H1 (cell line): ENCODE measurements around the gene MIX23. TPM values are rescaled to one million over a fixed set of nuclear protein-coding genes. Genes with fewer than 3 reads are reported as not detected.

Experiments
- CTCF ChIA-PET: fragments of 300-600 bp; sonication (Branson Sonifier 250); formaldehyde crosslinking; loops from one replicate; lab custom pipeline; 2021; ENCODE audit not compliant: partially characterized antibody; lab: Charles Lee
- POLR2A ChIA-PET: fragments of 300-600 bp; sonication (Branson Sonifier 250); formaldehyde crosslinking; loops from one replicate; lab custom pipeline; 2021; ENCODE audit warnings: inconsistent platforms; ENCODE audit not compliant: partially characterized antibody; lab: Charles Lee
- DNase-seq, 2 experiments: peaks; one replicate each; pipeline versions ENCODE4 v3.0.0 to v3.0.0-alpha.2; 2010 to 2022; ENCODE audit warnings: low spot score in 2 of 2, low read depth in 1 of 2, mixed read lengths in 1 of 2
- FAIRE-seq: peaks from 2 replicates; lab custom pipeline; 2011; peaks lifted over from hg19 to GRCh38; lab: Jason Lieb, UNC
- H2AFZ ChIP-seq: 2 replicates; pipeline ENCODE4 v1.8.1; 2012; ENCODE audit warnings: low read length, inconsistent platforms
- H2AK5ac ChIP-seq: 2 replicates; pipeline ENCODE4 v1.6.1; 2013; ENCODE audit warnings: low read depth, low read length
- H2BK120ac ChIP-seq: replicated peaks from 2 replicates; pipeline ENCODE3; 2013; ENCODE audit warnings: low read depth, low read length, inconsistent platforms
- H2BK12ac ChIP-seq: 2 replicates; pipeline ENCODE4 v1.6.1; 2013; ENCODE audit warnings: low read depth, low read length
- H2BK15ac ChIP-seq: 2 replicates; pipeline ENCODE4 v1.6.1; 2013; ENCODE audit warnings: low read length
- H2BK20ac ChIP-seq: 2 replicates; pipeline ENCODE4 v1.6.1; 2013; ENCODE audit warnings: low read length
- H2BK5ac ChIP-seq: 2 replicates; pipeline ENCODE4 v1.6.1; 2013; ENCODE audit warnings: low read depth, low read length
- H3K14ac ChIP-seq: 2 replicates; pipeline ENCODE4 v1.6.1; 2013; ENCODE audit warnings: inconsistent platforms; ENCODE audit not compliant: insufficient read length
- H3K18ac ChIP-seq: 2 replicates; pipeline ENCODE4 v1.6.1; 2013; ENCODE audit warnings: low read length; ENCODE audit errors: extremely low read depth
- H3K23ac ChIP-seq: 2 replicates; pipeline ENCODE4 v1.6.1; 2013; ENCODE audit warnings: inconsistent platforms; ENCODE audit not compliant: insufficient read length
- H3K23me2 ChIP-seq: 2 replicates; pipeline ENCODE4 v1.6.1; 2013; ENCODE audit warnings: low read depth, low read length
- H3K27ac ChIP-seq: 2 replicates; pipeline ENCODE4 v1.6.1; 2011; ENCODE audit warnings: low read depth, low read length, inconsistent platforms
- H3K27me3 ChIP-seq, 4 experiments: replicated peaks in 1 of 4; 1 replicate in 1 of 4; 2 replicates in 3 of 4; pipeline versions ENCODE4 v1.6.1 to v1.8.1; 2011 to 2013; ENCODE audit warnings: low read length in 3 of 4, mild to moderate bottlenecking in 3 of 4, inconsistent platforms in 2 of 4, mixed read lengths in 2 of 4, moderate library complexity in 1 of 4; ENCODE audit not compliant: control insufficient read depth in 3 of 4, insufficient read depth in 3 of 4; ENCODE audit errors: extremely low read depth in 1 of 4
- H3K36me3 ChIP-seq, 4 experiments: 2 replicates each; pipeline versions ENCODE4 v1.6.1 to v1.8.1; 2011 to 2013; ENCODE audit warnings: mild to moderate bottlenecking in 4 of 4, low read length in 3 of 4, moderate library complexity in 2 of 4, control low read depth in 1 of 4, inconsistent platforms in 1 of 4; ENCODE audit not compliant: insufficient read depth in 4 of 4, control insufficient read depth in 2 of 4
- H3K4ac ChIP-seq: replicated peaks from 2 replicates; pipeline ENCODE3; 2013; ENCODE audit warnings: low read length, low read depth, mixed read lengths, inconsistent platforms; ENCODE audit not compliant: insufficient read length
- H3K4me1 ChIP-seq, 4 experiments: replicated peaks in 1 of 4; 1 replicate in 1 of 4; 2 replicates in 3 of 4; pipeline versions ENCODE4 v1.6.1 to v1.8.1; 2011 to 2013; ENCODE audit warnings: low read length in 3 of 4, inconsistent platforms in 2 of 4, mixed read lengths in 1 of 4; ENCODE audit not compliant: insufficient read depth in 4 of 4, control insufficient read depth in 3 of 4
- H3K4me2 ChIP-seq, 2 experiments: 2 replicates each; pipeline versions ENCODE4 v1.6.1 to v1.8.1; 2011 to 2013; ENCODE audit warnings: low read depth in 2 of 2, low read length in 2 of 2, control low read depth in 1 of 2, inconsistent platforms in 1 of 2, mild to moderate bottlenecking in 1 of 2; ENCODE audit not compliant: insufficient read depth in 1 of 2
- H3K4me3 ChIP-seq, 4 experiments: fragments of 200-600, 300-600 bp in 1 of 4; sonication (generic), shearing (Covaris generic), sonication (Bioruptor Twin) in 1 of 4; 2 replicates each; pipeline versions ENCODE4 v1.5.1 to v1.8.1; 2011 to 2016; ENCODE audit warnings: low read length in 4 of 4, low read depth in 3 of 4, control low read depth in 2 of 4, inconsistent platforms in 2 of 4, mild to moderate bottlenecking in 2 of 4, mixed read lengths in 1 of 4, moderate library complexity in 1 of 4; ENCODE audit not compliant: insufficient read depth in 2 of 4; ENCODE audit errors: extremely low read depth in 1 of 4
- H3K56ac ChIP-seq: replicated peaks from 2 replicates; pipeline ENCODE3; 2013; ENCODE audit warnings: low read depth, mild to moderate bottlenecking, mixed read lengths, low read length, inconsistent platforms; ENCODE audit not compliant: insufficient read length
- H3K79me1 ChIP-seq: 2 replicates; pipeline ENCODE4 v1.6.1; 2013; ENCODE audit warnings: low read depth, low read length, control low read depth
- H3K79me2 ChIP-seq, 2 experiments: 2 replicates each; pipeline versions ENCODE4 v1.6.1 to v1.8.1; 2012 to 2013; ENCODE audit warnings: low read length in 2 of 2, mild to moderate bottlenecking in 2 of 2, inconsistent platforms in 1 of 2; ENCODE audit not compliant: insufficient read depth in 2 of 2, control insufficient read depth in 1 of 2
- H3K9ac ChIP-seq, 4 experiments: replicated peaks in 1 of 4; 1 replicate in 1 of 4; 2 replicates in 3 of 4; pipeline versions ENCODE4 v1.6.1 to v1.8.1; 2011 to 2013; ENCODE audit warnings: low read depth in 3 of 4, low read length in 3 of 4, control low read depth in 2 of 4, mild to moderate bottlenecking in 2 of 4, moderate library complexity in 2 of 4, inconsistent platforms in 1 of 4; ENCODE audit errors: extremely low read depth in 1 of 4
- H3K9me3 ChIP-seq, 2 experiments: 2 replicates each; pipeline versions ENCODE4 v1.6.1 to v1.8.1; 2012 to 2013; ENCODE audit warnings: mild to moderate bottlenecking in 2 of 2, moderate library complexity in 2 of 2, control low read depth in 1 of 2, inconsistent platforms in 1 of 2, low read depth in 1 of 2, low read length in 1 of 2, mixed read lengths in 1 of 2; ENCODE audit not compliant: insufficient read depth in 2 of 2
- H4K20me1 ChIP-seq, 2 experiments: replicated peaks in 1 of 2; 2 replicates each; pipeline versions ENCODE3 to v1.8.1; 2011 to 2013; ENCODE audit warnings: inconsistent platforms in 2 of 2, low read length in 2 of 2, mild to moderate bottlenecking in 1 of 2; ENCODE audit not compliant: insufficient read depth in 2 of 2, control insufficient read depth in 1 of 2
- H4K5ac ChIP-seq: 2 replicates; pipeline ENCODE4 v1.6.1; 2013; ENCODE audit warnings: low read length, low read depth, mixed read lengths, inconsistent platforms; ENCODE audit not compliant: insufficient read length
- H4K8ac ChIP-seq: 2 replicates; pipeline ENCODE4 v1.8.0; 2013; ENCODE audit warnings: mild to moderate bottlenecking, moderate library complexity, low read length, inconsistent platforms; ENCODE audit not compliant: insufficient read depth; ENCODE audit errors: extremely low read depth
- H4K91ac ChIP-seq: replicated peaks from 2 replicates; pipeline ENCODE3; 2013; ENCODE audit warnings: low read length, mixed read lengths, inconsistent platforms; ENCODE audit not compliant: insufficient read length
- CHD2 ChIP-seq: IDR thresholded peaks from 2 replicates; pipeline ENCODE4 v1.6.1; 2012; ENCODE audit warnings: low read length, improper control_type of control experiment
- CREB1 ChIP-seq: IDR thresholded peaks from 2 replicates; pipeline ENCODE4 v1.6.1; 2012; ENCODE audit warnings: inconsistent platforms
- EP300 ChIP-seq, 2 experiments: IDR thresholded peaks; 1 replicate in 1 of 2; 2 replicates in 1 of 2; pipeline ENCODE4 v1.6.1; 2011 to 2012; ENCODE audit warnings: low read depth in 2 of 2, low read length in 2 of 2, mild to moderate bottlenecking in 2 of 2, borderline replicate concordance in 1 of 2, inconsistent platforms in 1 of 2, moderate library complexity in 1 of 2
- EZH2 ChIP-seq: fragments of 200-600 bp; sonication (generic); IDR thresholded peaks from 2 replicates; pipeline ENCODE4 v1.7.1; 2012; ENCODE audit warnings: low read depth, mild to moderate bottlenecking, moderate library complexity, low read length, inconsistent platforms; ENCODE audit not compliant: severe bottlenecking
- FOSL1 ChIP-seq: IDR thresholded peaks from 2 replicates; pipeline ENCODE4 v1.6.1; 2011; ENCODE audit warnings: mild to moderate bottlenecking, low read depth, low read length, moderate library complexity; ENCODE audit not compliant: insufficient read depth
- KDM4A ChIP-seq: IDR thresholded peaks from one replicate; pipeline ENCODE4 v1.7.1; 2012; ENCODE audit warnings: low read depth, mild to moderate bottlenecking, moderate library complexity, low read length, inconsistent platforms; ENCODE audit not compliant: severe bottlenecking
- MAX ChIP-seq: IDR thresholded peaks from 2 replicates; pipeline ENCODE4 v1.6.1; 2012; ENCODE audit warnings: inconsistent platforms
- PHF8 ChIP-seq: fragments of 200-600 bp; sonication (generic); conservative IDR thresholded peaks from 2 replicates; pipeline ENCODE4 v1.7.1; 2012; ENCODE audit warnings: low read depth, mild to moderate bottlenecking, inconsistent platforms, low read length, moderate library complexity
- SIN3A ChIP-seq, 2 experiments: IDR thresholded peaks in 1 of 2; conservative IDR thresholded peaks in 1 of 2; 2 replicates each; pipeline ENCODE4 v1.6.1; 2011 to 2012; ENCODE audit warnings: low read length in 2 of 2, improper control_type of control experiment in 1 of 2, low read depth in 1 of 2, mild to moderate bottlenecking in 1 of 2
- SP1 ChIP-seq: IDR thresholded peaks from 2 replicates; pipeline ENCODE4 v1.6.1; 2011; ENCODE audit warnings: low read depth, low read length
- SP2 ChIP-seq: IDR thresholded peaks from 2 replicates; pipeline ENCODE4 v1.6.1; 2012; ENCODE audit warnings: mild to moderate bottlenecking, low read length, inconsistent platforms
- SP4 ChIP-seq: IDR thresholded peaks from 2 replicates; pipeline ENCODE4 v1.6.1; 2012; ENCODE audit warnings: low read length, inconsistent platforms
- YY1 ChIP-seq: IDR thresholded peaks from 2 replicates; pipeline ENCODE4 v1.6.1; 2011; ENCODE audit warnings: low read depth, mild to moderate bottlenecking, low read length
- ZNF274 ChIP-seq: IDR thresholded peaks from 2 replicates; pipeline ENCODE4 v1.7.0; 2012; ENCODE audit warnings: low read length, borderline replicate concordance; ENCODE audit errors: extremely low read depth
- polyA plus RNA-seq, 7 experiments: library from polyadenylated mRNA; depleted of rRNA in 3 of 7; stranded (reverse) in 5 of 7; unstranded in 2 of 7; fragments of >200 nt in 5 of 7; fragments of 200-250 nt in 2 of 7; gene quantifications; 1 replicate in 5 of 7; 2 replicates in 1 of 7; 4 replicates in 1 of 7; pipeline versions ENCODE4 v1.2.1 to v1.2.3, GENCODE V29; 2011 to 2013; ENCODE audit warnings: missing spikeins in 2 of 7, mixed read lengths in 2 of 7
- total RNA-seq: library from RNA; stranded (reverse); fragmentation: NEBNext Ultra II Directional; extraction: Animal tissue kit (Norgen Biotek cat#: 25700); gene quantifications from 2 replicates; pipeline ENCODE4 v1.2.1, GENCODE V29; 2021
- TF ChIP-seq, protein P1 (sequence below): IDR thresholded peaks from 2 replicates; pipeline ENCODE4 v1.6.1; 2012; ENCODE audit warnings: inconsistent platforms

MIX23 gene
- total and polyA plus RNA-seq, 2 of the 8 experiments (the other 6 are each of a cell fraction or from before 2014, with no cell fraction given): 22.1 to 69.6 TPM

GRCh38 chr3:122312826-122313225, 70.2 kb downstream of the MIX23 start:
- Histone ChIP-seq H2BK12ac (no peak overlapping the region), H3K36me3 (no peaks in the 10 kb centered on the region), H4K91ac (no peak overlapping the region), H3K4me3 (no peak overlapping the region), H3K23ac (no peak overlapping the region), H2AFZ (no peak overlapping the region), H3K4ac (no peak overlapping the region), H3K18ac (no peak overlapping the region), H3K4me2 (no peak overlapping the region), H3K79me2 (no peaks in the 10 kb centered on the region), H3K79me1 (no peaks in the 10 kb centered on the region), H2BK120ac (no peak overlapping the region), H4K8ac (no peak overlapping the region), H3K56ac (no peak overlapping the region), H3K9ac (no peak overlapping the region), H4K20me1 (no peaks in the 10 kb centered on the region), H2BK20ac (no peak overlapping the region), H3K27ac (no peak overlapping the region), H3K23me2 (0 out of 2 replicates have a peak, but pooled peaks cover 2% of the 10 kb centered on the region), H3K4me1 (peaks cover 0 to 3% (median 1%) of the 10 kb centered on the region in 4 experiments; a peak in 3 of 7 replicates), H2BK5ac (no peak overlapping the region), H3K27me3 (no peaks in the 10 kb centered on the region; a peak in 1 of 7 replicates), H2AK5ac (no peak overlapping the region), H2BK15ac (no peak overlapping the region), H3K14ac (no peak overlapping the region), H3K9me3 (no peaks in the 10 kb centered on the region), H4K5ac (no peak overlapping the region)
- FAIRE-seq (no peak), DNase-seq (no peak)
- ChIA-PET CTCF (interaction anchor here (1.1 to 5.5 kb wide), 4 partner anchors 13 to 27 kb away, joined by 3 to 25 read pairs (median 6); no protein-coding TSS in a partner anchor), POLR2A (no interaction called here)
- TF ChIP-seq CHD2: no peak
- TF ChIP-seq EP300 (IDR thresholded peaks at IDR 0.05; ENCODE audit: borderline replicate concordance in 1 of 2, low read depth in 2 of 2, low read length in 2 of 2): no peak
- TF ChIP-seq FOSL1: no peak
- TF ChIP-seq SP1: no peak
- no peak for TF ChIP-seq YY1
- TF ChIP-seq PHF8: no peak
- TF ChIP-seq SP4: no peak
- TF ChIP-seq EZH2: no peak
- TF ChIP-seq SP2: no peak
- TF ChIP-seq, protein P1, sequence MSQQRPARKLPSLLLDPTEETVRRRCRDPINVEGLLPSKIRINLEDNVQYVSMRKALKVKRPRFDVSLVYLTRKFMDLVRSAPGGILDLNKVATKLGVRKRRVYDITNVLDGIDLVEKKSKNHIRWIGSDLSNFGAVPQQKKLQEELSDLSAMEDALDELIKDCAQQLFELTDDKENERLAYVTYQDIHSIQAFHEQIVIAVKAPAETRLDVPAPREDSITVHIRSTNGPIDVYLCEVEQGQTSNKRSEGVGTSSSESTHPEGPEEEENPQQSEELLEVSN: no peak
- no peak for TF ChIP-seq KDM4A
- no peak for TF ChIP-seq SIN3A (conservative IDR thresholded peaks at IDR 0.05 in 1 of 2, IDR thresholded peaks at IDR 0.05 in 1 of 2; ENCODE audit: low read depth in 1 of 2, low read length in 2 of 2)
- TF ChIP-seq CREB1: no peak
- no peak for TF ChIP-seq ZNF274
- TF ChIP-seq MAX: no peak
